ENCODE data around the gene BTBD16.

- TF ChIP-seq CTCF (IDR thresholded peaks at IDR 0.05) (no peak), POLR2AphosphoS5 (IDR thresholded peaks at IDR 0.05) (no peak)
Observed at GRCh38 chr10:122229666-122230065, 41.4 kb upstream of the BTBD16 start.

Measured in prostate gland (tissue), 2 donors.